Transverse colon (tissue), 4 donors: ENCODE data around the gene ATOSB. TPM values are rescaled to one million over a fixed set of nuclear protein-coding genes. Genes with fewer than 3 reads are reported as not detected.

Experiments used
- DNase-seq: peaks from one replicate; pipeline ENCODE4 v3.0.0-alpha.2; 2019
- H3K27ac ChIP-seq, 4 donors: fragments of 200-600 bp; sonication (generic); 2 replicates each; pipeline ENCODE4 v1.5.1; 2016 to 2018; ENCODE audit warnings: inconsistent platforms in 4 of 4
- H3K27me3 ChIP-seq: fragments of 200-600 bp; sonication (generic); 2 replicates; pipeline ENCODE4 v1.5.1; 2017; ENCODE audit warnings: inconsistent platforms
- H3K36me3 ChIP-seq, 4 donors: fragments of 200-600 bp; sonication (generic); 2 replicates each; pipeline ENCODE4 v1.5.1; 2017 to 2019; ENCODE audit warnings: inconsistent platforms in 4 of 4
- H3K4me1 ChIP-seq, 4 donors: fragments of 200-600 bp; sonication (generic); 2 replicates each; pipeline ENCODE4 v1.5.1; 2017 to 2020; ENCODE audit warnings: inconsistent platforms in 4 of 4
- H3K4me3 ChIP-seq, 4 donors: fragments of 200-600 bp; sonication (generic); 1 replicate in 1 of 4; 2 replicates in 3 of 4; pipeline versions ENCODE4 v1.5.1 to v1.6.1; 2017 to 2019; ENCODE audit warnings: inconsistent platforms in 4 of 4
- H3K9me3 ChIP-seq, 2 donors: fragments of 200-600 bp; sonication (generic); 2 replicates each; pipeline ENCODE4 v1.5.1; 2017 to 2019; ENCODE audit warnings: inconsistent platforms in 2 of 2
- EP300 ChIP-seq: sonication (generic); formaldehyde crosslinking; IDR thresholded peaks from one replicate; pipeline ENCODE4 v1.6.1; 2017; ENCODE audit warnings: antibody characterized with exemption, low read depth
- POLR2A ChIP-seq: fragments of 450-650 bp; IDR thresholded peaks from one replicate; pipeline ENCODE4 v1.6.1; 2016; ENCODE audit warnings: antibody characterized with exemption, mild to moderate bottlenecking, moderate library complexity
- POLR2AphosphoS5 ChIP-seq, 3 donors: sonication (generic); formaldehyde crosslinking; IDR thresholded peaks; one replicate each; pipeline ENCODE4 v1.6.1; 2016; ENCODE audit warnings: antibody characterized with exemption in 3 of 3
- WGBS, 2 donors: methylation state at CpG; one replicate each; pipeline ENCODE4 v1.1.5; 2018; ENCODE audit warnings: low coverage in 1 of 2; 5-methylcytosine and 5-hydroxymethylcytosine counted together
- in situ Hi-C, 4 donors: fragments of 200-750 bp; cut with MboI; loops; one replicate each; pipeline versions ENCODE4 v1.15.0 to v1.15.1; 2017; ENCODE audit warnings: low sequenced_read_pairs in 3 of 4, low pct_ligation_motif_present in 1 of 4, low pct_unique_long_range_greater_than_20kb in 1 of 4
- intact Hi-C: fragments of 100-400 bp; cut with DNase I; formaldehyde crosslinking; loops from one replicate; pipeline ENCODE4 v1.15.1; 2023; ENCODE audit warnings: low total_unique reads
- total RNA-seq, 4 donors: library from RNA; depleted of rRNA; stranded (reverse); fragments of >200 nt; gene quantifications; one replicate each; pipeline ENCODE4 v1.1.0, GENCODE V29; 2016
- TF ChIP-seq, protein P1 (sequence below), 5 experiments: fragments of 200-600 bp in 3 of 5; fragments of 450-650 bp in 2 of 5; sonication (generic) in 3 of 5; IDR thresholded peaks; 1 replicate in 2 of 5; 2 replicates in 3 of 5; pipeline ENCODE4 v1.5.1; 2016 to 2017; ENCODE audit warnings: antibody characterized with exemption in 5 of 5, inconsistent platforms in 3 of 5, mild to moderate bottlenecking in 2 of 5, moderate library complexity in 1 of 5

ATOSB gene
- total RNA-seq, 4 donors from 2014 or later = 23.9 to 30.0 (median 27.3) TPM

DNA sequence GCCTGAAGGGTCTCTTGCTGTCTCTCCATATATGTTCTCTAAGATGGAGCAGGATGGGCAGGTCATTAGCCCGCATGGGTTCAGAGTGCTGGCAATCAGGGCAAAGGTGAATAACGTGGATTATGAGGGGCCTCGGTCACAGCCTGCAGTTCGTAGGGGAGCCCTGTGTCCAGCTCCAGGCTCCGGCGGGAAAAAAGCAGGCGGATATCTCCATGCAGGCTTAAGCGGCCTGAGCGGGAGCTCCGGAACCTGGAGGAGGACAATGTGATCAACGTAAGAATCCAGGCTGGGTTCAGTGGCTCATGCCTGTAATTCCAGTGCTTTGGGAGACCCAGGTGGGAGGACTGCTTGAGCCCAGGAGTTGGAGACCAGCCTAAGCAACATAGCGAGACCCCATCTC, 10.5 kb downstream of the ATOSB start:
- Histone ChIP-seq H3K4me1 (peaks cover 12 to 27% (median 19%) of the 10 kb centered on the region in 4 donors), H3K27me3 (no peaks in the 10 kb centered on the region), H3K36me3 (peaks cover 0 to 49% (median 10%) of the 10 kb centered on the region in 4 donors), H3K27ac (no peak overlapping the region), H3K4me3 (no peak overlapping the region), H3K9me3 (no peaks in the 10 kb centered on the region)
- WGBS, 2 donors = 93 to 97% methylated on average over 4 to 12 of the region's 12 CpGs
- in situ Hi-C loops (loop anchor here in 1 of 4 donors (25.0 kb wide), 1 partner anchor 457 kb away; a partner anchor contains a TSS), intact Hi-C loops (no loop called here)
- no peak for DNase-seq
- TF ChIP-seq EP300 (no peak), POLR2AphosphoS5 (IDR thresholded peaks at IDR 0.05) (no peak), POLR2A (no peak)
- TF ChIP-seq, protein P1, sequence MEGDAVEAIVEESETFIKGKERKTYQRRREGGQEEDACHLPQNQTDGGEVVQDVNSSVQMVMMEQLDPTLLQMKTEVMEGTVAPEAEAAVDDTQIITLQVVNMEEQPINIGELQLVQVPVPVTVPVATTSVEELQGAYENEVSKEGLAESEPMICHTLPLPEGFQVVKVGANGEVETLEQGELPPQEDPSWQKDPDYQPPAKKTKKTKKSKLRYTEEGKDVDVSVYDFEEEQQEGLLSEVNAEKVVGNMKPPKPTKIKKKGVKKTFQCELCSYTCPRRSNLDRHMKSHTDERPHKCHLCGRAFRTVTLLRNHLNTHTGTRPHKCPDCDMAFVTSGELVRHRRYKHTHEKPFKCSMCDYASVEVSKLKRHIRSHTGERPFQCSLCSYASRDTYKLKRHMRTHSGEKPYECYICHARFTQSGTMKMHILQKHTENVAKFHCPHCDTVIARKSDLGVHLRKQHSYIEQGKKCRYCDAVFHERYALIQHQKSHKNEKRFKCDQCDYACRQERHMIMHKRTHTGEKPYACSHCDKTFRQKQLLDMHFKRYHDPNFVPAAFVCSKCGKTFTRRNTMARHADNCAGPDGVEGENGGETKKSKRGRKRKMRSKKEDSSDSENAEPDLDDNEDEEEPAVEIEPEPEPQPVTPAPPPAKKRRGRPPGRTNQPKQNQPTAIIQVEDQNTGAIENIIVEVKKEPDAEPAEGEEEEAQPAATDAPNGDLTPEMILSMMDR (IDR thresholded peaks at IDR 0.05) = no peak

DNA sequence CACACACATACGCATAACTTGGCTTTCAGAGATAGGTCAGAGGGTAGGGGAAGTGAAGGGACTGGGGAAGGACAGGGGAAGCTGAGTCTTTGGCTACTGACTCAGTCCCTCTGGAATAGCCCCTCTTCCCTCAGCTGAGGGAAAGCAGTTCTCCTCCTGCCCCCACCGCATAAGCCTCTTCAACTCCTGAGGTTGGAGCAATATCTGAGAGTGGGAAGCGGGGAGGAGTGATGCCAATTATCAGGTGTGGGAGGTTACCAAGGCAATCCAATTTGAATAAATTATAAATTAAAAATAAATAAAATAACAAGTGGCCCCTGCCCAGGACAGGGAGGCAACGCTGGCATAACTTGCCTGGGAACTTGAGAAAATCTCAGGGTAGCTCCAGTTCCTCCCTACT, 11.1 kb downstream of the ATOSB start:
- intact Hi-C loops = no loop called here
- Histone ChIP-seq H3K4me3 (no peak overlapping the region), H3K27ac (peak overlapping the region in 1 of 4 donors; percentile 94), H3K36me3 (peaks cover 0 to 54% (median 12%) of the 10 kb centered on the region in 4 donors), H3K27me3 (no peaks in the 10 kb centered on the region), H3K4me1 (peaks cover 11 to 25% (median 18%) of the 10 kb centered on the region in 4 donors), H3K9me3 (no peaks in the 10 kb centered on the region)
- WGBS, 2 donors = 83 to 93% methylated on average over 1 to 4 of the region's 4 CpGs
- TF ChIP-seq POLR2AphosphoS5 (IDR thresholded peaks at IDR 0.05) = no peak
- no peak for TF ChIP-seq EP300
- TF ChIP-seq POLR2A = no peak
- TF ChIP-seq, protein P1 (IDR thresholded peaks at IDR 0.05) = no peak
- no peak for DNase-seq
- in situ Hi-C loops = loop anchor here in 1 of 4 donors (25.0 kb wide), 1 partner anchor 458 kb away; a partner anchor contains a TSS

GRCh38 chr9:35103660-35104191, 11.9 kb downstream of the ATOSB start:
- 27 to 41% methylated on average over 3 to 5 of the region's 5 CpGs for WGBS, 2 donors
- in situ Hi-C loops (loop anchor here in 1 of 4 donors (25.0 kb wide), 1 partner anchor 459 kb away; a partner anchor contains a TSS), intact Hi-C loops (no loop called here)
- no peak for DNase-seq
- H3K27me3 ChIP-seq = no peaks in the 10 kb centered on the region
- peaks cover 0 to 56% (median 12%) of the 10 kb centered on the region in 4 donors for H3K36me3 ChIP-seq
- no peaks in the 10 kb centered on the region for H3K9me3 ChIP-seq
- H3K4me1 ChIP-seq = peaks cover 11 to 25% (median 18%) of the 10 kb centered on the region in 4 donors
- peak overlapping the region; percentile 86 to 94 (median 91) for H3K27ac ChIP-seq
- no peak for TF ChIP-seq EP300
- TF ChIP-seq, protein P1 (IDR thresholded peaks at IDR 0.05) = no peak
- no peak for TF ChIP-seq POLR2AphosphoS5 (IDR thresholded peaks at IDR 0.05)
- no peak for TF ChIP-seq POLR2A
- peak overlapping the region in 2 of 4 donors; percentile 60 to 95 for H3K4me3 ChIP-seq

DNA sequence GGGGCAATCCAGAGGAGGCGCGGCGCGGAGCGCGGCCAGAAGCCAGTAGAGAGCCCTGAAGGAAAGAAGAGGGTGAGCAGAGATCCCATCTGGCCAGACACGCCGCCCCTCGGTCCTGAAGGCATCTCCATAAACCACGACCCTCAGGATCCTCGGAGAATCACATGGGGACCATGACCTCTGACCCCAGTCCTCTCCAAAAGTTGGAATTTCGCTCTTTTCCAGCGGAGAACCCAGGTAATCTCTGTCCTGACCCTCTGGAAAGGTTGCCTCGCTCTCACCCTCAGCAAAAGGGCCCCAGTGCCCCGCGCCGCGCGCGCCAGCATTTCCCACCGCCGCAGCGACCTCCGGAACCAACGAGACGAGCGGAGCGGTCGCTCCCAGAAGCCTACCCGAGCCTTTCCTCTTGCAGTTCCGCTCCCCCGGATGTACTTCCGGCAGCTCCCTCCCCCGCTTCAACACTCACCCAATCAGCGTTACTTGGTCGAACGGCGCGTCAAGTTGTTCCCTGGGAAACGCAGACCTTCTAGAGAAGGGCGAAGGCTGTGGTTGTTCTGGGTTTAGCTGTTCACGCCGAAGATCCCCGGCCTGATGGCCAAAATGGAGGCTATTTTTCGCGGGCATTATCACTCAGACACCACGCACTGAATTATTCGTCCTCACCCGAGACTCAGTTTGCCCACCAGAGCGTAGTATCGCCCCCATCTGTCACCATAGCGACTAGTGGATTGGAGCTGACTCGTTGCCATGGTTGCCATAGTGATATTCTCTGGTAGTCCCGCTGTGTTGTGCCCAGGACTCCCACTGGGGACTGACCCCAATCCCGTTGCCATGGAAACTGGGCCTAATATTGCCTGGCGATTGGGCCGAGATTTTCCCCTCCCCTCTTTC, 12.6 kb downstream of the ATOSB start, which contains the start of gene STOML2:
TSS of gene STOML2 (minus strand) at position 363 of the 891 bp plus-strand sequence. CDS start at position 326, 37 bp downstream.
- H3K4me1 ChIP-seq = peaks cover 11 to 25% (median 18%) of the 10 kb centered on the region in 4 donors
- peaks cover 0 to 54% (median 12%) of the 10 kb centered on the region in 4 donors for H3K36me3 ChIP-seq
- peak within 1 kb of the TSS; percentile 60 to 95 (median 75) for H3K4me3 ChIP-seq
- peak within 1 kb of the TSS; percentile 86 to 94 (median 91) for H3K27ac ChIP-seq
- 0% methylated on average over 50 of the region's 57 CpGs; no CpG with 5 or more reads in 1 of the 2 donors for WGBS, 2 donors
- H3K9me3 ChIP-seq = no peaks in the 10 kb centered on the region
- intact Hi-C loops = no loop called here
- in situ Hi-C loops = loop anchor here in 1 of 4 donors (25.0 kb wide), 1 partner anchor 459 kb away; a partner anchor contains a TSS
- peak; percentile 74 to 82 (median 81) for TF ChIP-seq POLR2AphosphoS5 (IDR thresholded peaks at IDR 0.05)
- TF ChIP-seq EP300 = no peak
- TF ChIP-seq, protein P1 (IDR thresholded peaks at IDR 0.05) = no peak
- peak; percentile 74 for TF ChIP-seq POLR2A
- no peaks in the 10 kb centered on the region for H3K27me3 ChIP-seq
- peak; percentile 96 for DNase-seq
